Dedifferentiated amniotic fluid mesenchymal stem cell (primary cell): ENCODE measurements around the gene NKD2.

Experiments
- DNase-seq: peaks from one replicate; pipeline ENCODE4 v3.0.0-alpha.2; 2016; ENCODE audit errors: extremely low spot score

The NKD2 gene

DNA sequence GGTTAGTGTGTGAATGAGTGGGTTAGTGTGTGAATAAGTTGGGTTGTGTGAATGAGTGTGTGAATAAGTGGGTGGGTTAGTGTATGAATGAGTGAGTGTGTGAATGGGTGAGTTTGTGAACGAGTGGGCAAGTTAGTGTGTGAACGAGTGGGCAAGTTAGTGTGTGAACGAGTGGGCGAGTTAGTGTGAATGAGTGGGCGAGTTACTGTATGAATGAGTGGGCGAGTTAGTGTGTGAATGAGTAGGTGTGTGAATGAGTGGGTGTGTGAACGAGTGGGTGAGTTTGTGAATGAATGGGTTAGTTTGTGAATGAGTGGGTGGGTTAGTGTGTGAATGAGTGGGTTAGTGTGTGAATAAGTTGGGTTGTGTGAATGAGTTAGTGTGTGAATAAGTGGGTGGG is 34.7 kb downstream of the NKD2 start:
- DNase-seq, result no peak

DNA sequence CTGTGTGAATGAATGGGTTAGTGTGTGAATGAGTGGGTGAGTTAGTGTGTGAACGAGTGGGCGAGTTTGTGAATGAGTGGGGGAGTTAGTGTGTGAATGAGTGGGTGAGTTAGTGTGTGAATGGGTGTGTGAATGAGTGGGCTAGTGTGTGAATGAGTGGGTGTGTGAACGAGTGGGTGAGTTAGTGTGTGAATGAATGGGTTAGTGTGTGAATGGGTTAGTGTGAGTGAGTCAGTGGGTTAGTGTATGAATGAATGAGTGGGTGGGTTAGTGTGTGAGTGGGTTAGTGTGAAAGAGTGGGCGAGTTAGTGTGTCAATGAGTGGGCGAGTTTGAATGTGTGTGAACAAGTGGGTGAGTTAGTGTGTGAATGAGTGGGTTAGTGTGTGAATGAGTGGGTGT is 35.5 kb downstream of the NKD2 start:
- no peak for DNase-seq

DNA sequence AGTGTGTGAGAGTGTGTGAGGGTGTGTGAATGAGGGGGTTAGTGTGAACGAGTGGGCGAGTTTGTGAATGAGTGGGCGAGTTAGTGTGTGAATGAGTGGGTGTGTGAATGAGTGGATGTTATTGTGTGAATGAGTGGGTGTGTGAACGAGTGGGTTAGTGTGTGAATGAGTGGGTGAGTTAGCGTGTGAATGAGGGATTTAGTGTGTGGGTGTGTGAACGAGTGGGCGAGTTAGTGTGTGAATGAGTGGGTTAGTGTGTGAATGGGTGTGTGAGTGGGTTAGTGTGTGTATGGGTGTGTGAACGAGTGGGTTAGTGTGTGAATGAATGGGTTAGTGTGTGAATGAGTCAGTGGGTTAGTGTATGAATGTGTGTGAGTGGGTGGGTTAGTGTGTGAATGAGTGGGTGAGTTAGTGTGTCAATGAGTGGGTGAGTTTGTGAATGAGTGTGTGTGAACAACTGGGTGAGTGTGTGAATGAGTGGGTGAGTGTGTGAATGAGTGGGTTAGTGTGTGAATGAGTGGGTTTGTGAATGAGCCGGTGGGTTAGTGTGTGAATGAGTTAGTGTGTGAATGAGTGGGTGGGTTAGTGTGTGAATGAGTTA is 37.5 kb downstream of the NKD2 start:
- DNase-seq, result no peak

DNA sequence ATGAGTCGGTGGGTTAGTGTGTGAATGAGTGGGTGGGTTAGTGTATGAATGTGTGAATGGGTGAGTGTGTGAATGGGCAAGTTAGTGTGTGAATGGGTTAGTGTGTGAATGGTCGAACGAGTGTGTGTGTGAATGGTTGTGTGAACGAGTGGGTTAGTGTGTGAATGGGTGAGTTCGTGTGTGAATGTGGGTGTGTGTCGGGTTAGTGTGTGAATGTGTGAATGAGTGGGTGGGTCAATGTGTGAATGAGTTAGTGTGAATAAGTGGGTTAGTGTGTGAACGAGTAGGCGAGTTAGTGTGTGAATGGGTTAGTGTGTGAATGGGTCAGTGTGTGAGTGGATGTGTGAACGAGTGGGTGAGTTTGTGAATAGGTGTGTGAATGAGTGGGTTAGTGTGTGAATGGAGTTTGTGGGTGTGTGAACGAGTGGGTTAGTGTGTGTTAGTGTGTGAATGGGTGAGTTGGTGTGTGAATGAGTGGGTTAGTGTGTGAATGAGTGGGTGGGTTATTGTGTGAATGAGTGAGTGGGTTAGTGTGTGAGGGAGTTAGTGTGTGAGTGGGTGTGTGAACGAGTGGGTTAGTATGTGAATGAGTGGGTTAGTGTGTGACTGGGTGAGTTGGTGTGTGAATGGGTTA is 38.8 kb downstream of the NKD2 start:
- no peak for DNase-seq

DNA sequence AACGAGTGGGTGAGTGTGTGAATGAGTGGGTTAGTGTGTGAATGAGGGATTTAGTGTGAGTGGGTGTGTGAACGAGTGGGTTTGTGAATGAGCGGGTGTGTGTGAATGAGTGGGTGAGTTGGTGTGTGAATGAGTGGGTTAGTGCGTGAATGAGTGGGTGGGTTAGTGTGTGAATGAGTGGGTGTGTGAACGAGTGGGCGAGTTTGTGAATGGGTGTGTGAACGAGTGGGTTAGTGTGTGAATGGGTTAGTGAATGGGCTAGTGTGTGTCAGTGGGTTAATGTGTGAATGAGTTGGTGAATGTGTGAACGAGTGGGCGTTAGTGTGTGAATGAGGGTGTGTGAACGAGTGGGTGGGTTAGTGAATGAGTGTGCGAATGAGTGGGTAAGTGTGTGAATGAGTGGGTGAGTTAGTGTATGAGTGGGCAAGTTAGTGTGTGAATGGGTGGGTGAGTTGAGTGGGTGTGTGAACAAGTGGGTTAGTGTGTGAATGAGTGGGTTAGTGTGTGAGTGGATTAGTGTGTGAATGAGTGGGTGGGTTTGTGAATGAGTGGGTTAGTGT is 39.6 kb downstream of the NKD2 start:
- no peak for DNase-seq

DNA sequence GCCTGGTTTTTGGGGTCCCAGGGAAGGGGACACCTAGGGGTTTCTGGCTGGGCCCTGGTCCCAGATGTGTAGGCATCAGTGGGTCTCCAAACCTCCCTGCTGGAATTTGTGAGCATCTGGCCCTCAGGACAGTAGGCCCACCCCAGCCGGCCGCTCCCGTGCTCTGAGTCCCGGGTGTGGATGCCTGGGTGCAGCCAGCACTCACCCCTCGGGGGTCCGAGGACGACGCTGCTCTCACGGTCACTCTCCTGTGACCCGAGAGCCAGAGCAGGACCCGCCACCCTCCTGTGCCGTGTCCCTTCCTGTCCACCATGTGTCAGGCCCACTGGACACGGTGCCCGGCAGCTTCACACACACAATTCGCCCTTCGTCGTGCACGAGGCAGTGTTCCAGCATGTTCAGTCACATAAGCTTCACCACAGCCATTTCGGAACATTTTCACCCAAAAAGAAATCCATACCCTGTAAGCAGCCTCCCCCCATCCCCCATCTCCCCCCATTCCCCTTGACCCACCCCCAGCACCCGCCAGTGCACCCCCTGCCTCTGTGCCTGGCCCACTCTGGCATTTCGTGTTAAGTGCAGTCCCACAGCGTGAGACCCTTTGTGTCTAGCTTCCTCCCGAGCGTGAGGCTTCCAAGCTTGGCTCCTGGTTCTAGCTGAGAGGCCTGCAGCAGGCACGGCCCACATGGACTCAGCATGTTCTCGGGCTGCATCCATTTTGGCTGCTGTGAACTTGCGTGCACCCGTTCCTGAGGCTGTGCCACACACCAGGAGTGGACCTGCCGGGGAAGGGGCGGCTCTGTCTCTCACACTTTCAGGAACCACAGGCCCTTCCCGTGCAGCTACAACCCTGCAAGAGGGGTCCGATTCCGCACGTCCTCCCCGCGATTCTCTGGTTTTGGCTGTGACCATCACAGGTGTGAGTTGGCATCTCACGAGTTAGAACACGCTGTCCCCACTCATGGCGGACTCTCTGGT is 40.5 kb downstream of the NKD2 start:
- no peak for DNase-seq

DNA sequence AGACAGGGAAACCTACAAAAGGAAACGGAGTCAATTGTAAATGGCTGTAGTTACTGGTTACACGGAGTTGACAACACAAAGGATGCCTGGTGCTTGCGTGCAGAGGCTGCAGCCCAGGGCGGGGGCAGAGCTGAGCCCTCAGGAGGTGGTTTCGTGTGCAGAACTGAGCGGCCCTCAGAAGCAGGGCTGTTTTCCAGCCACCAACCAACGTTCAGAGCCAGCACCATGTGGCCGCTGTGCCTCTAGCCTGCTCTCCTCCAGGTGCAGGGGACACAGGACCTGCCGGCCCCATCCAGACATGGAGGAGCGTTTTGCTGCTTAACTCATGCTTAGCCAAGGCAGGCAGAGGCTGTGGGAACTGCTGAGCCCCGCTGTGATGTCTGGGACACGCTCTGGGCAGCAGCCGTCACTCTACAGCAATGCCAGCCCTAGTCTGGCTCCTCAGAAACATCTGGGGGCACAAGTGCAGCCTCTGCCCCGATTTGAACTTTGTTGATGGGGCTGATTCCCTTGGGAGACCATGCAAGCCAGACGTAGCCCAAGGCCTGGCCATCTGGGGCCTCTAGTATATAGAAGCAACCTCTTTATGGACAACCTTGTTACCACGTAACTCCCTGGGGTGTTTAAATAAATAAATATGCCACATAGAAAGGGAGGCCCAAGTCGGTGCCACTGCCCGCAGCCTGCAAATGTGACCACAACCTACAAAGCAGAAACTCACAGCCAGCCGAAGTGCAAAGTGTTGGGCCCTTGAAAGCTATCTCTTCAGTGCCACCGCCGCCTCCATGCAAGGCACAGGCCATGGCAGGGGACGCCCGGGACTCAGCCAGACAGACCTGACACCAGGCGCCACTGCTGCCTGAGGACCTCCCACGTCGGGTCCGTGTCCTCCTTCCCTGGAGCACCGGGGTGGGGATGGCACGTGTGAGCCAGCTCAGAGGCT is 42.1 kb downstream of the NKD2 start:
- DNase-seq, result no peak

DNA sequence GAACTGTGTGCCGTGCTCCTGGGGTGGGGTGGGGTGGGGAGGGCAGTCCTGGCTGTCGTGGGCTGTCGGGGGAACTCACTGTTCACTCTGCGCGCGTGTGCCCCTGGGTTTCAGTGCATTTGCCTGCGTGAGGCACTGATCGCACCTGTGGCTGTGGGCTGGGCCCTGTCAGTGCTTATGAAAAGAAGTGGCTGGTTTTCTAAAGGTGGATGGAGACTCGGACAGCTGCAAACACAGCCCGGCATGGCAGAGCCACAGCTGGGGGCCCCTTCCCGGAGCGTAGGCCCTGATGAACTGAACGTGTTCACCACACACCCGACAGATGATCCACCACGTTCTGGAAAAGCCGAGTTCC is 42.7 kb downstream of the NKD2 start:
- no peak for DNase-seq

DNA sequence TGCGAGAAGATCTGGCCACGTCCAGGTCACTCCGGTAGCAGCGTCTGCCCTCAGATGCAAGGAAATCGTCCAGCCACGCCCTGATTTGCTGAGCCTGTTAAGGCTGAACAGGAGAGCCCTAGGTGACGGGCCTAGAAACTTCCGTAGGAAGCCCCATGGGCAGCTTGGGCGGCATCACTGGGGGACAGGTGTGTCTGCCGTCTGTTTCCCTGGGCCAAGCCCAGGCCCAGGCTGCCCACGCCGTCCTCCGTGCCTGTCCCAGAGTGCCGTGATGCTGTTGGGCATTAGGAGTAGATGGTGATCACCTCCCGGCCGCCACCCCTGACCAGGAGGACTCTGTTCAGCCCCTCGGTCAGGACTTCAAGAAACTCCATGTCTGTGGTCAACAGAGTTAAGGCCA is 43.5 kb downstream of the NKD2 start:
- DNase-seq, result no peak

DNA sequence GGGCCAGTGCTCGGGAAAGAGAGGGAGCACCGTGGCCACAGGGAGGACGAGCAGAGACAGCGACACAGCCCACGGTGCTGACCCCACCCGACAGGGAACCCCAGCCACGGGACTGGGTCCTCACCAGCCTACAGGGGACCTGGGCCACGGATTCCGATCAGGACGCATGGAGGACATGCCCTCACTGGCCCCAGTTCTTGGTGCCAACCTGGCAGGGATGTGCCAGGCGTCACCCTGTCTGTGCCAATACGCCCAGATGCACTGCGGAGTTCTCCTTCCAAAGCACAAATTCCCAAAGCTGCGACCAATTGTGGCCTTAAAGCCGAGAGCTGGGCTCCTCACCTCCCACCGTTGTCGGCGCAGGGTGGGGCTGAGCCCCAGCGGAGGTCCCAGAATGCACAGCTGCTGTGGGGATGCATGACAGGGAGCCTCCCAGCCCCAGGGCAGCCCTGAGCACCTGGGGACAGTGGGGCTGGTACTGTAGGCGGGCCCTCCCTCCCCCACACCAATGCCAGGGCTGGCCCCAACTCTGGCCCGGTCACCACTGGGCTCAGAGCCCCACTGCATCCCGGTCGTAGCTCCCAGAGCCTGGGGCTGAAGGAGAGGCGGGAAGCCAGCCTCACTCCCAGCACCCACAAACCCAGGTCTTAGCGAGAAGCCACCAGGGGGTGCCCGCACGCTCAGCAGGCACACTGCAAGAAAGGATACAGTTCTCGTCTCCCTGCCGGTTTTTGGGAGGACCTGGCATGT is 44.2 kb downstream of the NKD2 start:
- DNase-seq, result no peak

DNA sequence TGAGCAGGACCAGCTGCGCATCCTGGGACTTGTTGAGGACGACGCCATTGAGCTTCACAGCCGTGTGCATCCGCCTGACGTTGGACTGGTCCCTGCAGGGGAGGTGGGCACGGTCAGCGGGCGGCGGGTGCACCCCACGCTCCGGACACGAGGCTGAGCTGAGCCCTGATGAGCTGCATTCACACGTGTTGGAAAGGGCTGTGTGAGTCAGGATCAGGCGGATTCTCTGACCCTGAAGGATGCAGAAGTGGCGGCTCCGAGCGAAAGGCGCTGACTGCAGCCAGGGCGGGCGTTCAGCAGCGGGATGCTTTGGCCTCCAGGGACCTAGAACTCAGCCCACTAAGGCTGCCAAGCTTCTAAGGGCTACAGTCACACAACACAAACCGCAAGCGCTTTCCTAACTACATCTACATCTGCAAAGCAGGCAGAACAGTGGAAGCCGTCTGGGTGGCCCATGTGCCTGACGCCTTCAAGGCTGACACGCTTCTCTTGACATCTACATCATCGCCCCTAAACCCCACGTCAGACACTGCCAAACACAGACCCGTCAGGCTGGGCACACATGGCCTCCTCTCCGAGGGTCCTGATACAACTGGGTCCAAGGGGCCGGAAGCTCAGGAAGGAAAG is 44.9 kb downstream of the NKD2 start:
- DNase-seq, result no peak

DNA sequence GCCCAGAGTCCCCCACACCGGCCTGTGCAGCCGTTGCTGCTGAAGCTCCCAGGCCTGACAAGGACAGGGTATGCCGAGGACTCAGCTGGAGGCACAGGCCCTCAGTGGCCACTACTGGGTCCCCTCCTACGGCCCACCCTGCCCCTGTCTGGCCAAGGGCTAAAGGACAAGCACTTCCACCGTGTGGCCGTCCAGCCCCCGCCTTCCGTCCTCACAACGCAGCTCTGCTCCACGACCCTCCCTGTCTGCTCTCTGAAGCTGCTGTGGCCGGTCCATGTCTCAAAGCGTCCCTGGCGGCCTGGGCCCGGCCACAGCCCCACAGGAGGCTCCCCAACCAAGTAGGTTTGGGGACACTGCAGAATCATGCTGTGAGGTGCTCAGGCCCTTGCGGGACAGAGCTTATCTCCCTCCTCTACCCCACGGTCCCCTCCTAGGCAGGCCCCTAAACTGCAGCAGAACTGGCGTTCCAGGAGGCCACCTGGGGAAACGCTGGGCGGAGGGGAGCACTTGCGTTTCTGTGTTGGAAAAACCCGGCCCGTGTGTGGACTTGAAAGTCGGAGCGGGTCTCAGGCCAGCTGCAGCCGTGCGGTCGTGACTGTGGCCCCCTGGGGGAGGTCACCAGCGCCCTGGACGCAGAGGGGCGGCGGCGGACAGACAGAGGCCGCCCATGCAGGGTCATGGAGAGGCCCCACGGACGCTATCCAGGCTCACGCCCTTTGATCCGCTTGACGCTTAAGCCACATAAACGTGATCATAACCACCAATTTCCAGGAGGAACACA is 45.6 kb downstream of the NKD2 start:
- no peak for DNase-seq

DNA sequence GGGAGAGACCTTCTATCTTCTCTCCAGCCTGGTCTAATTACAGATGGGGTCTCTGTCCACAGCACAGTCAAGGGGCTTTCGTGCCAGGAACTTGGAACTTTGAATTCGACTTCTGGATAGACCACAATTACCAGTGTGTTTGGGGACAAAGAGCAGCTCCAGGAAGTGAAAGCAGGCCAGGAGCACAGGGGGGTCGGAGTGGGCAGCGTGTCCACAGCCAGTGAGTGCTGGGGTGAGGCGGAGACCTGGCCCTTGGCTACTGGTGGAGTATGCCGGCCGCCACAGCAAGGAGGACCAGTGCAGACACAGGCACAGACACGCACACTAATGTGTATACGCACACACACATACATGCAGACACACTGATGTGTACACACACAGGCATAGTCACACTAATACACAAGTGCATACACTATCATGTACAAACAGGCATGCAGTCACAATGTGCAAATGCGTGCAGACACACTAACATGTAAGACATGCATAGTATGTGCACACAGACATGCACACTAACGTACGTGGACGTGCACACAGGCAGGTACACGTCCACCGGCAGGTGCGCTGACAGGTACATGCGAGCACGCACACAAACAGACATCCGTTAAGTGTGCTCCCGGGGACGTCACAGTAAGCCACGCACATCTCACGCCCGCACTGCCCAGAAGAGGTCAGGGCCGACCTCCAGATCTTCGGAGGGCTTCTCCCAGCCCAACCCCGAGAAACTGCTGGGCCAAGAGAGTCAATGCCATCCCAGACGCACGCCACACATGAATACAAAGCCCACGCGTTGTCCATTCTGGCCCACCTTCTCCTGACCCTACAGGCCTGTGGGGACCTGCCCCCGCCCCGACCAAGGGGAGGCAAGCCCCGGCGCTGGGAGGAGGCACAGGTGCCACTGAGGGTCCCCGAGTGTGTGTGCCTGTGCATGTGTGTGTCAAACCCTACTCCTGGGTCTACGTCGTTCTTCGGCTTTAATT is 46.5 kb downstream of the NKD2 start:
- DNase-seq, result no peak

DNA sequence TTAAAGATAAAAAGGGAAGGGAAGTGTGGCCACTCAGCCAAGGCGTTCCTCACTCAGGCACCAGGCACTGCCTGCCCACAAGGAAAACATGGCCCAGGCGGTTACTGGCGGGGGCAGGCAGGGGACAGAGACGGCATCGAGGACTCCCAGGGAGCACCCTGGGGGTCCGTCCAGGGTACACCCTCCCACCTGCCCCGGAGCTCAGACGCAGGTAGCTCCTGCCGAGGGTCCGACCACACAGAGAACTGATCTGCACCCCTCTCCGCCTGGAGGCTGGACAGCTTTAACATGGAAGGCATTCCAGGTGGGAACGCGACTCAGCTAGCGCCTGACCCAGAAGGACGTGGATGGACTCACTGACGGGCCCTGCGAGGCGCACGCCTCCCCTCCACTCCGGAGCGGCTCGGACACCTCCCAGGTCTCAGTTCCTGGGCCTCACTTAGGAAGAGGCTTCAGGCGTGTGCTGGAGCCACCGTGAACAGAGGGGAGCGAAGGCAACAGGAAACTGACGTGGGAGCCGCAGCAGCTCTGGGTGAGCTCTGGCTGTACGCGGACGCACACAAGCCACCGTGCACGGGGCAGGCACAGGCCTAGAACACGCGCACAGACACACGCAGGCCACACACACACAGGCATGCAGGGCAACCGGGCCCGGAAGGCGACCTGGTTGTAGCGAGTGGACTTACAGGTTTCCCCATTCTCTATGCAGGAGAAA is 47.5 kb downstream of the NKD2 start:
- no peak for DNase-seq

DNA sequence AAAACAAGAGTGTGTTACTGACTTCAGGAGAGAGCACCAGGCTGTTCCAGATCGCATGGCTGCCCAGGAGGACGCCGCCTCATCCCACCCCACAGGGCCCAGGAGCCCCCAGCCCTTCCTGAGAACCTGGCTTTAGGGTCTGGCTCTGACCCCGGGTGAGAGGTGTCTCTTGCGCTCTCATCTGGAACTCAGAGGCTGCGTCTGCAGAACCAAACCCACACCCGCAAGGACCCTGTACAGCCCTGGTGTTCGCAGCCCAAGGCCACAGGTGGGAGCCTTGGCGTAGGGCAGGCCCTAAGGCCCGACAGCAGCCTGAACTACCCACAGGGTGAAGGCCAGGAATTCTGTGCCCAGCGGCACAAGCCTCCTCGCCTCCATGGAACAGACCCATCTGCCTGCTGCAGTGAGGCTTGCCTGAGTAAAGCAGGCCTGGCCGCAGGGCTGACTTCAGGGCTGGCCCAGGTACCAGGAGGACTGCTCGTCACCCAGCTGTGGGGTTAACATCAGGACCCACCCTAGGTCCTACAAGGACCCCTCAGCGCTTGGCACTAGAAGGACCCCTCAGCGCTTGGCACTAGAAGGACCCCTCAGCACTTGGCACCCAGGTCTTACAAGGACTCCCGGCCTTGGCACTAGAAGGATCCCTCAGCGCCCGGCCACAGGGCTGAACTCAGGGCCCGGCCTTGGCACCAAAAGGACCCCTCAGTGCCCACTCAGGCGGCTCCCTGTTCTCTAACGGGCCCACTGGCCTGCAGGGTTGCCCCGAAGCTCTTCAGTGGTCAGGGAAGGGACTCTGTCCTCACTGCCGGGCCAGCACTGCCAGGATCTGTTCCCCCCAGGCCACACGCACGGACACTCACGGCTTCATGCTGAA is 48.2 kb downstream of the NKD2 start:
- DNase-seq, result no peak

DNA sequence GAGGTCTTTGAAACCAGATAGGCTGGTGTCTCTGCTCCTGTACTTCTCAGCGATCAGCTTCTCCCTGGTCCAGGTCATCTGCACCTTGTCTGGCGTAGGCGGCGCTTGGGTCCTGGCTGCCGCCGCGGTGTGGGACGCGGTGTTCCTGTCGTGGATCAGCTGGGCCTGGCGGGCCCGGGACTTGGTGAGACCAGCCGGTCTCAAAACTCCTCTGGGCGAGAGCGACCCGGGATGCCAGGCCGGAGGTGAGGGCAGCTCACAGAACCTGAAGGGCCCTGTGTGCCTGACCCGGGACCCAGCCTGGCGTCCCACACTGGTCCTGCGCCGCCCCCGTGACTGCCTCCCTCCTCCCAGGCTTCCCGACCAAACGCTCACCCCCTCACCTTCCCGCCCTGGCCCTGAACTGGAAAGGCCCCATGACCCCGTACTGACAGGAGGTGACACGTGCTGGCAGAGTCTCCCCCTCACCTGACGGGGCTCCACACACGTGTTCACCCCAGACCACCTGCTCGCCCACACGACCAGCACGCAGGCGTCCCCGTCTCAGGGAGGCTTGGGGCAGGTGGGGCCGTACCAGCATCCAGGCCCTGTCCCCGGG is 49.0 kb downstream of the NKD2 start:
- DNase-seq, result no peak
